WI38 (cell line): ENCODE results near the gene GPD2.
"Not testable (repeated sequence)": the region's sequence is repeated elsewhere in the genome, so short reads cannot be mapped to it uniquely, and the experiment has no call there.

ENCODE experiments used
- H3K4me3 ChIP-seq: 2 replicates; pipeline ENCODE4 v1.5.1; 2011; ENCODE audit warnings: low read depth, mild to moderate bottlenecking, control low read depth, low read length
- TF ChIP-seq, protein P1 (sequence below): IDR thresholded peaks from 2 replicates; pipeline ENCODE4 v1.5.1; 2012; ENCODE audit warnings: low read depth, mild to moderate bottlenecking, control low read depth, low read length

Gene GPD2

GRCh38 chr2:156489750-156490465 is 53.7 kb downstream of the GPD2 start:
- TF ChIP-seq, protein P1, sequence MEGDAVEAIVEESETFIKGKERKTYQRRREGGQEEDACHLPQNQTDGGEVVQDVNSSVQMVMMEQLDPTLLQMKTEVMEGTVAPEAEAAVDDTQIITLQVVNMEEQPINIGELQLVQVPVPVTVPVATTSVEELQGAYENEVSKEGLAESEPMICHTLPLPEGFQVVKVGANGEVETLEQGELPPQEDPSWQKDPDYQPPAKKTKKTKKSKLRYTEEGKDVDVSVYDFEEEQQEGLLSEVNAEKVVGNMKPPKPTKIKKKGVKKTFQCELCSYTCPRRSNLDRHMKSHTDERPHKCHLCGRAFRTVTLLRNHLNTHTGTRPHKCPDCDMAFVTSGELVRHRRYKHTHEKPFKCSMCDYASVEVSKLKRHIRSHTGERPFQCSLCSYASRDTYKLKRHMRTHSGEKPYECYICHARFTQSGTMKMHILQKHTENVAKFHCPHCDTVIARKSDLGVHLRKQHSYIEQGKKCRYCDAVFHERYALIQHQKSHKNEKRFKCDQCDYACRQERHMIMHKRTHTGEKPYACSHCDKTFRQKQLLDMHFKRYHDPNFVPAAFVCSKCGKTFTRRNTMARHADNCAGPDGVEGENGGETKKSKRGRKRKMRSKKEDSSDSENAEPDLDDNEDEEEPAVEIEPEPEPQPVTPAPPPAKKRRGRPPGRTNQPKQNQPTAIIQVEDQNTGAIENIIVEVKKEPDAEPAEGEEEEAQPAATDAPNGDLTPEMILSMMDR = no peak
- H3K4me3 ChIP-seq = no peak overlapping the region

- TF ChIP-seq, protein P1 = no peak
- no peak overlapping the region for H3K4me3 ChIP-seq
These were observed 54.3 kb downstream of the GPD2 start for GRCh38 chr2:156490466-156490840.

DNA sequence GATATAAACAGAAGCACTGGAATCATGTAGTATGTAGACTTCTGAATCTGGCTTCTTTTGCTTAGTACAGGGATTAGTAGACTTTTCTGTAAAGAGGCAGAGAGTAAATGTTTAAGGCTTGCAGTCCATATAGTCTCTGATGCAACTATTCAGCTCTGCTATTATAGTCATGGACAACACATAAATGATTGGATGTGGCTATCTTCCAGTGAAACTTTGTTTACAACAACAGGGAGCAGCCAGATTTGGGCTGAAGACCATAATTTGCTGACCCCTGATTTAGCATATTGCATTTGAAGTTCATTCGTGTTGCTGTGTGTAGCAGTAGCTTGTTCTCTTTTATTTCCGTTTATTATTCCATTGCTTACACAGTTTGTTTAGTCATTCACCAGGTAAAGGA is 55.0 kb downstream of the GPD2 start:
- TF ChIP-seq, protein P1 = no peak
- no peak overlapping the region for H3K4me3 ChIP-seq

- TF ChIP-seq, protein P1 = no peak
- H3K4me3 ChIP-seq = no peak overlapping the region
These were observed 56.8 kb downstream of the GPD2 start for GRCh38 chr2:156492979-156493378.

DNA sequence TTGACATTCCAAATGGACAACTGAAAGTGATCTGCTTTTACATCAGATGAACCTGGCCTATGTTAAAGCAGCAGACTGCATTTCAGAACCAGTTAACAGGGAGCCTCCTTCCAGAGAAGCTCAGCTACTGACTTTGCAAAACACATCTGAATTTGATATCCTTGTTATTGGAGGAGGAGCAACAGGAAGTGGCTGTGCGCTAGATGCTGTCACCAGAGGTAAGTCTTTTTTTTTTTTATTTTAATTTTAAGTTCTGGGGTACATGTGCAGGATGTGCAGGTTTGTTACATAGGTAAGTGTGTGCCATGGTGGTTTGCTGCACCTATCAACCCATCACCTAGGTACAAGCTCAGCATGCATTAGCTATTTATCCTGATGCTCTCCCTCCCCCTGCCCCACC is 59.8 kb downstream of the GPD2 start:
- not testable (repeated sequence) for H3K4me3 ChIP-seq

GRCh38 chr2:156505696-156506095 is 69.5 kb downstream of the GPD2 start:
- no peak overlapping the region for H3K4me3 ChIP-seq
- TF ChIP-seq, protein P1 = no peak

DNA sequence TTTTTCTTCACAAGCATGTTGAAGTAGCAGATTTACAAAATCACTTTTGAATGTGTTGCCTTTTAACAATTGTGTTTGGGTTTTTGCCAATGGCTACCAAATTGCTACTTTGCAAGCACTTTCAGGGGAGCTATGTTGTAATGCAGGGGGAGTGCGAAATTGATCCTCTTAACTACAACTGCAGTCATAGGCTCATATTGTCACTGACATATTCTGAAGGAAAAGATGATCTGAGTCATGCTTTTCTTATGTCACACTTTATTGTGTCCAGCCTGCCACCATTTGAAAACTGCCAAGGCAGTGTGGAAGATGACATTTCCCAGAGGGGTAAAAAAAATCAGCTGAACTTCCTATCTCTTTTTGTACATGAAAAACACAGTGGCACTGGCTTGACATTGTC is 74.9 kb downstream of the GPD2 start:
- TF ChIP-seq, protein P1 = no peak
- no peak overlapping the region for H3K4me3 ChIP-seq

DNA sequence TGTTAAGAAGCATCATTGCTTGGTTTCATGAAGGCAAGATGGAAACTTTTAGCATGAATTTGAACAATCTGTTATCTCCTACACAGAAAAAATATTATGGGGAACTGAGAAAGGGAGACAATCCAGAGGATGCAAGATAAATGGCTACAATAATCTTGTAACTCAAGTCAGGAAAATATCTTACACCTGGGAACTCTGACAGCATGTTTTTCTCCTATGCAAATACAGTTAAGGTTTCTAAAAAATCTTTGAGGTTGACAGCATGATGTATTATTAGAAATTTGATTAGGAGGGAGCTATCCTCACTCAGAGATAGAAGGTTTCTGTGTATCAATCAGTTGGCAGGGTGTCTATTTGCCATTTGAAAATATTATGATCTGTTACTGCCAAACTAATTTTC is 75.6 kb downstream of the GPD2 start:
- H3K4me3 ChIP-seq = no peak overlapping the region
- TF ChIP-seq, protein P1 = no peak
